Globus pallidus (tissue), 1 donor: ENCODE results near the gene MYO9B.

ENCODE experiments used
- DNase-seq: peaks from one replicate; pipeline ENCODE4 v3.0.0-alpha.2; 2015; ENCODE audit warnings: low spot score

The MYO9B gene

GRCh38 chr19:17075035-17075863 lies at the start of gene MYO9B, which contains the start of gene HAUS8:
Gene MYO9B, plus strand, starts transcription at chr19:17075777. Its CDS starts 25,941 bp downstream, at chr19:17101718.
Gene HAUS8, minus strand, starts transcription at chr19:17075452. Its CDS starts 30 bp downstream, at chr19:17075422.
- peak; percentile 99 for DNase-seq

- DNase-seq, result no peak
Measured at GRCh38 chr19:17025991-17026658, 49.5 kb upstream of the MYO9B start.

DNA sequence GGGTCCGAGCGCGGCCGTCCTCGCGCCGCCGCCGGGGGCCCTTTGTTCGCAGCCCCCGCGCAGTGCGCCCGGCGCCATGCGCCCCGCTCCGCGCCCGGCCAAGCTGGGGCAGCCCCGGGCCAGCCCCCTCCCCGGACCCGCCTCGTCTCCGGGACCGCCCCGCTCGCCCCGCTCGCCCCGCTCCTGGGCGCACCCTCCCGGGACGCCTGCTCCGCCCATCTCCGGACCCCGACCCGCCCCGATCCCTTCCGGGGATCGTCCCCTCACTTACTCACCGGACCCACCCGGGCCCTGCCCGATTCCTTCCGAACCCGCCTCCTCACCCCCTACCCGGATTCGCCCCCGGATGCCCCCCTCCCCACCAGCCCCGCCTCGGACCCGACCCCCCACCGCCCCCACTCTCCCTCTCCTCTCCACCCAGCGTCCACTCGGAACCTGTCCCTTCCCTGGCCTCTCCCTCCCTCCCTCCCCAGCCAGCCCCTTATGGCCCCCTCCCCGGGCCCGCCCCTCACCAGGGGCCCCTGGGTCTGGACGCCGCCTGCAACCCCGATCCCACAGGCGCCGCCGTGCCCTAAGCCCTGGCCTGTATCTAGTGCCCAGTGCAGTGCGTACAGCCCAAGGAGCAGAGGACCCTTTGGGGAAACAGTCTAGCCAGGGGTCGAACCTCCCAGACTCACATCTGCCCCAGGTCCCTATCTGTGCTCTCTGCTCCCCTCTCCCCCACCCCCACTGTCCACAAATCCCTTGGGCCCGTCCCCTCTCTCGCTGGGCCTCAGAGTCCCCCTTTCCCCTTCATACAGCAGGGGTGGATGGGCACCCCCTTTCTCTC lies 48.7 kb upstream of the MYO9B start, which contains the start of gene CPAMD8:
CPAMD8 (minus strand) TSS at position 105 of the 829 bp plus-strand sequence. CDS start 168 bp downstream, outside the sequence.
- DNase-seq, result no peak

DNA sequence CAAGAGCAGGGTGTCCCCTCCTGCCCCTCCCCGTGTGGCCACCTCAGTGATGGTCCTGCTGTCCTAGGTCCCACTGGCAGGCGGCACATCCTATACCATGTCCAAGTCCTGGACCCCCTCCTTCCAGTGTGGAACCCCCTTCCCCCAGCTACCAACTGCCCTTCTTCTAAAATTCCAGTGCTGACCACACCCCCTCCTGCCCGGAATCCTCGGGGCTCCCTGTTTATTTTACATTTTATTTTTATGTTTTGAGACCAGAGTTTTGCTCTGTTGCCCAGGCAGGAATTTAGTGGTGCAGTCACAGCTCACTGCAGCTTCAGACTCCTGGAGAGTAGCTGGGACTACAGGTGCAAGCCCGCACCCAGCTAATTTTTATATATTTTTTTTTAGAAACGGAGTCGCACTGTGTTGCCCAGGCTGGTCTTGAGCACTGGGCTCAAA lies 48.0 kb upstream of the MYO9B start:
- no peak for DNase-seq

DNA sequence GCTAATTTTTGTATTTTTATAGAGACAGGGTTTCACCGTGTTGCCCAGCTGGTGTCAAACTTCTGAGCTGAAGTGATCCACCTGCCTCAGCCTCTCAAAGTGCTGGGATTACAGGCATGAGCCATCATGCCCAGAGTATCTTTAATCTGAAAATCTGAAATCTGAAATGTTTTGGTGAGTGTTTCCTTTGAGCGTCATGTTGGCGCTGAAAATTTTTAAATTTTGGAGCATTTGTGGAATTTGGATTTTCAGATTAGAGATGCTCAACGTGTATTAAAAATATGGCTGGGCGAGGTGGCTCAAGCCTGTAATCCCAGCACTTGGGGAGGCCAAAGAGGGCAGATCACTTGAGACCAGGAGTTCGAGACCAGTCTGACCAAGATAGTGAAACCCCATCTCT lies 43.8 kb upstream of the MYO9B start:
- no peak for DNase-seq

DNA sequence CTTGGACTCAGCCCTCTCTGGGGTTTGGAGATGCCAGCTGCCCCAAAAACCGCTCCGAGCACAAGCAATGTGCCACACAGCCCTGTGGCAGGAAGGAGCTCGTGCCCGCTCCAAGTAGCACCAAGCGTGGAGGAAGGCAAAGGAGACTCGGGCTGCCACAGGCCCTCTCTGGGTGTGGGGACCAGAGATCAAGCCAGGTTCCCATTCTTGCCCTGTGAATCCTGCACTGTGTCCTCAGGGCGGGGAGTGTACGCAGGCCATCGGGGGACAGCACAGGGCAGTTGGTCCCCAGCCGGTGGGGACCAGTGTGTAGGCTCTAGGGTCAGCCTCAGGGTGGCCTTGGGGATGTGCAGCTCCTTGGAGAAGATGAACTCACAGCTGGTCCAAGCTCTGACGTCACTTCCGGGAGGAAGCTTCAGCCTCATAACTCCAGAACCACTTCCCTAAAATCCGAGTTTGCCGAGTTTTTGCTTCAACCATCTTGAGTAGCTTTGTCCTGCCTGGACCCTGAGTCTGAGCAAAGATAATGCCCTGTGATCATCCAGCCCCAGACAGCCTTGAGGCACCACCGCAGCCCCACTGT lies 39.6 kb upstream of the MYO9B start:
- no peak for DNase-seq

- DNase-seq, result no peak
Measured at GRCh38 chr19:17036640-17037039, 38.9 kb upstream of the MYO9B start.

- DNase-seq, result no peak
Measured at GRCh38 chr19:17037184-17037583, 38.4 kb upstream of the MYO9B start.

- peak; percentile 31 for DNase-seq
Measured at GRCh38 chr19:17037966-17038500, 37.5 kb upstream of the MYO9B start.

DNA sequence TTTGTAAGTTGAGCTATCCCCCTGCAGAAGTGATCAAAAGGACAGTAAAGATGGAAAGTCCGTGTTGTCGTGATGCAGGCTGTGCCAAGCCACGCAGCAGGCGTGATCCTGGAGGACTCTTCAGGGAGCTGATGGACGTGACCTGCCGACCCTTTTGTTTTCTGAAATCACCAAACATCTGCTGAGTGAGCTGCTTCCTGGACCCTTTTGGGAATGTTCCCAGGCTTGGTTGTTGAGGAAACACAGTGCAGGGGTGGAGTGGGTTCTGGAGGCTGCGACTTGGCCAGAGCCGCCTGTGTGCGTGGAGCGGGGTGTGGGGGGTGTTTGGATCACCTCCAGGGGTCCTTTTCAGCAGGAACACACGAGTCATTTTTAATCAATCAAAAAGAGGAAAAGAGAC lies 33.6 kb upstream of the MYO9B start:
- no peak for DNase-seq

GRCh38 chr19:17043744-17044143 lies 31.8 kb upstream of the MYO9B start:
- DNase-seq, result no peak

GRCh38 chr19:17045907-17046502 lies 29.6 kb upstream of the MYO9B start:
- DNase-seq, result no peak

DNA sequence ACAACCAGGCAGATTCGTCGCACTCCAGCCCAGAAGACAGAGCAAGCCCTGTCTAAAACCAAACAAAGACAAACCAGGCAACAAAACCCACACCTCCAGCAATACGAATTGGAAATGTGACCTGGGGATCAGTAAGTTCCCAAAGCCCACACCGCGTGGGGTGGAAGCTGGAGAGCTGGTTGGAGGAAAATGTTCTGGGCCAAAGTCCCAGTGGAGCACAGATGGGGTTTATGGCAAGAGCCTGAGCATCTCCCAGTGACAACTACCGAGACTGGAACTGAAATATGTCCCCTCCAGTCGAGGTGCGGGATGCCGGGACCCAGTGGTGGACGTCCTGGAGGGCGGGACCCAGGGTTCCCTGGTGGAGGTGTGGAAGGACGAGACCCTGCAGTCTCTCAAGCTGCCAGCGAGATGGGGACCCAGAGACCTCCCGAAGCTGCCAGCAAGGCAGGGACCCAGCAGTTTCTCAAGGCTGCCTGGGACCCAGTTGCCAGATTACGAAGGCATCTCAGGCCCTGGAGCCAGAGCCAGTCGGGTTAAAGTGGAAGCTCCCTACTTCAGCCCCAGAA lies 26.6 kb upstream of the MYO9B start:
- no peak for DNase-seq

- DNase-seq, result no peak
Measured at GRCh38 chr19:17049711-17050280, 25.8 kb upstream of the MYO9B start.

GRCh38 chr19:17052439-17052838 lies 23.1 kb upstream of the MYO9B start:
- no peak for DNase-seq

- DNase-seq, result no peak
Measured at GRCh38 chr19:17054746-17055145, 20.8 kb upstream of the MYO9B start.

DNA sequence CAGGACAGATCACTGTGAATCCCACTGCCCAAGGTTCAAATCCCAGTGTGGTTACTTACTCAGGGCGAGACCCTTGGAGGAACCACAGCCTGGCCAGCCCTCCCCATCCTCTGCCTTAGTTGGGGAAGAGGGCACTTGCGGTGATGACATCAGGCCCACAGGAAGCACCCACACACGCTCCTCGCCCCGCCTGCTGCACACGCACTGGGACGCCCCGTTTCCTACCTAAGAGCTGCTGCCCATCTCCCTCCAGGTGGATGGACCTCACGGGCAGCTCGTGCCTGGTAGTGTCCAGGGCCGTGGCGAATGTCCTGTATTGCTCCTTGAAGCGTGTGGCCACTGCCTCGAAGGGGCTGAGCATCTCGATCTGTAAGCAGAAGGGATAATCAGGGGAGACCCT lies 19.9 kb upstream of the MYO9B start:
- no peak for DNase-seq

GRCh38 chr19:17058236-17058635 lies 17.3 kb upstream of the MYO9B start:
- DNase-seq, result no peak

- DNase-seq, result no peak
Measured at GRCh38 chr19:17060802-17061201, 14.8 kb upstream of the MYO9B start.

DNA sequence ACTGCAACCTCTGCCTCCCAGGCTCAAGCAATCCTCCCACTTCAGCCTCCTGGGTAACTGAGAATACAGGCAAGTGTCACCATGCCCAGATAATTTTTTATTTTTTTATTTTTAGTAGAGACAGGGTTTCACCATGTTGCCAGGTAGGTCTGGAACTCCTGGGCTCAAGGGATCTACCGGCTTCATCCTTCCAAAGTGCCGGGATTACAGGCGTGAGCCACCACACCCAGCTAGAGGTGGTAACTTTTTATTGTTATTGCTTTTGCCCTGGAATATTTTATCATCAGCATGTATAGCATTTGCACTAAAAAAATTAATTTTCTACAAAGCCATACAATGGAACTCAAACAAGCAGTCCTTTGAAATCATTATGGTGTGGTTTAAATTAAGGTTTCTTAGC lies 14.4 kb upstream of the MYO9B start:
- no peak for DNase-seq
